Cardiac septum (tissue), 1 donor: ENCODE results near the gene BAIAP2. TPM values are rescaled to one million over a fixed set of nuclear protein-coding genes. Genes with fewer than 3 reads are reported as not detected.

Experiments used
- DNase-seq: peaks from one replicate; pipeline ENCODE4 v3.0.0-alpha.2; 2020; ENCODE audit warnings: low spot score
- intact Hi-C: fragments of 100-400 bp; cut with DNase I; formaldehyde crosslinking; loops from one replicate; pipeline ENCODE4 v1.14.0; 2022
- total RNA-seq: library from RNA; stranded (reverse); fragmentation: NEBNext Ultra II Directional; extraction: Animal tissue kit (Norgen Biotek cat#: 25700); gene quantifications from one replicate; pipeline ENCODE4 v1.2.1, GENCODE V29; 2021
- donor health status: DM: no; HTN: no; CAD: no.

BAIAP2 gene
- total RNA-seq, 1 donor from 2014 or later = 9.8 TPM

GRCh38 chr17:81032641-81033480 lies 2.1 kb upstream of the BAIAP2 start:
- DNase-seq = no peak
- intact Hi-C loops = no loop called here

GRCh38 chr17:81033535-81034167 lies 1.3 kb upstream of the BAIAP2 start:
- intact Hi-C loops = no loop called here

GRCh38 chr17:81034168-81034777 lies 678 bp upstream of the BAIAP2 start:
- intact Hi-C loops = no loop called here

More at GRCh38 chr17:81033535-81034167, 1.3 kb upstream of the BAIAP2 start:
- DNase-seq = peak; percentile 76

GRCh38 chr17:81035521-81036196 lies 708 bp downstream of the BAIAP2 start:
- no peak for DNase-seq
- intact Hi-C loops = no loop called here

More at GRCh38 chr17:81034168-81034777, 678 bp upstream of the BAIAP2 start:
- peak; percentile 74 for DNase-seq

GRCh38 chr17:81036197-81036941 lies 1.4 kb downstream of the BAIAP2 start:
- intact Hi-C loops = no loop called here
- DNase-seq = no peak

GRCh38 chr17:81037026-81037797 lies 2.3 kb downstream of the BAIAP2 start:
- intact Hi-C loops = no loop called here
- DNase-seq = peak; percentile 79

- DNase-seq = no peak
- intact Hi-C loops = no loop called here
Measured at GRCh38 chr17:81037798-81038733, 3.1 kb downstream of the BAIAP2 start.

- intact Hi-C loops = no loop called here
- peak; percentile 74 for DNase-seq
Measured at GRCh38 chr17:81039096-81039495, 4.1 kb downstream of the BAIAP2 start.

GRCh38 chr17:81039854-81040758 lies 5.2 kb downstream of the BAIAP2 start:
- intact Hi-C loops = no loop called here
- DNase-seq = no peak

GRCh38 chr17:81040791-81041337 lies 5.9 kb downstream of the BAIAP2 start:
- DNase-seq = no peak
- intact Hi-C loops = no loop called here

GRCh38 chr17:81042606-81043005 lies 7.7 kb downstream of the BAIAP2 start:
- no peak for DNase-seq
- intact Hi-C loops = no loop called here

GRCh38 chr17:81043319-81043724 lies 8.4 kb downstream of the BAIAP2 start:
- intact Hi-C loops = no loop called here
- DNase-seq = no peak

GRCh38 chr17:81043725-81044427 lies 8.9 kb downstream of the BAIAP2 start:
- intact Hi-C loops = no loop called here
- DNase-seq = no peak

GRCh38 chr17:81044428-81044763 lies 9.4 kb downstream of the BAIAP2 start:
- intact Hi-C loops = no loop called here
- no peak for DNase-seq

GRCh38 chr17:81044764-81045589 lies 10.0 kb downstream of the BAIAP2 start:
- peak; percentile 87 for DNase-seq
- intact Hi-C loops = no loop called here
